ENCODE results near the gene INO80C.

The INO80C gene

GRCh38 chr18:35473562-35473961 is 24.2 kb downstream of the INO80C start:
- Mint-ChIP-seq H3K36me3 (ENCODE audit: insufficient read depth) (peaks cover 9% of the 10 kb centered on the region), H3K4me1 (ENCODE audit: low read depth in 2 of 2) (peaks cover 3 to 4% of the 10 kb centered on the region in 2 donors), H3K27ac (no peak overlapping the region), H3K9me3 (no peaks in the 10 kb centered on the region), H3K4me3 (no peak overlapping the region), H3K27me3 (no peaks in the 10 kb centered on the region)
- DNase-seq (no peak), ATAC-seq (replicated peaks) (no peak)

GRCh38 chr18:35470435-35470834 is 27.3 kb downstream of the INO80C start:
- no peak for ATAC-seq (replicated peaks)
- DNase-seq, result no peak
- H3K36me3 Mint-ChIP-seq (ENCODE audit: insufficient read depth), result peaks cover 7% of the 10 kb centered on the region
- H3K27me3 Mint-ChIP-seq, result no peaks in the 10 kb centered on the region
- H3K27ac Mint-ChIP-seq, result no peak overlapping the region
- peaks cover 0 to 2% of the 10 kb centered on the region in 2 donors for H3K4me1 Mint-ChIP-seq (ENCODE audit: low read depth in 2 of 2)
- H3K4me3 Mint-ChIP-seq, result no peak overlapping the region
- H3K9me3 Mint-ChIP-seq, result no peaks in the 10 kb centered on the region

- Mint-ChIP-seq H3K4me3 (no peak overlapping the region), H3K36me3 (ENCODE audit: insufficient read depth) (peaks cover 3% of the 10 kb centered on the region)
Observed at GRCh38 chr18:35469725-35470124, 28.0 kb downstream of the INO80C start.

GRCh38 chr18:35468711-35469110 is 29.0 kb downstream of the INO80C start:
- Mint-ChIP-seq H3K9me3 (no peaks in the 10 kb centered on the region), H3K4me1 (ENCODE audit: low read depth in 2 of 2) (peaks cover 1 to 2% of the 10 kb centered on the region in 2 donors), H3K27ac (no peak overlapping the region), H3K4me3 (no peak overlapping the region), H3K36me3 (ENCODE audit: insufficient read depth) (peaks cover 3% of the 10 kb centered on the region), H3K27me3 (no peaks in the 10 kb centered on the region)
- no peak for ATAC-seq (replicated peaks)
- no peak for DNase-seq

More at GRCh38 chr18:35469725-35470124, 28.0 kb downstream of the INO80C start:
- H3K9me3 Mint-ChIP-seq, result no peaks in the 10 kb centered on the region
- H3K27ac Mint-ChIP-seq, result no peak overlapping the region
- no peaks in the 10 kb centered on the region for H3K27me3 Mint-ChIP-seq
- H3K4me1 Mint-ChIP-seq (ENCODE audit: low read depth in 2 of 2), result peaks cover 0 to 2% of the 10 kb centered on the region in 2 donors
- ATAC-seq (replicated peaks) (no peak), DNase-seq (no peak)

- Mint-ChIP-seq H3K9me3 (no peaks in the 10 kb centered on the region), H3K4me3 (no peak overlapping the region), H3K27me3 (no peaks in the 10 kb centered on the region), H3K27ac (no peak overlapping the region), H3K4me1 (ENCODE audit: low read depth in 2 of 2) (peaks cover 0 to 4% of the 10 kb centered on the region in 2 donors), H3K36me3 (ENCODE audit: insufficient read depth) (no peaks in the 10 kb centered on the region)
- DNase-seq, result no peak
- no peak for ATAC-seq (replicated peaks)
Observed at GRCh38 chr18:35467624-35468016, 30.1 kb downstream of the INO80C start.

- DNase-seq (no peak), ATAC-seq (replicated peaks) (no peak)
- H3K9me3 Mint-ChIP-seq, result no peaks in the 10 kb centered on the region
- peaks cover 0 to 4% of the 10 kb centered on the region in 2 donors for H3K4me1 Mint-ChIP-seq (ENCODE audit: low read depth in 2 of 2)
- H3K27me3 Mint-ChIP-seq, result no peaks in the 10 kb centered on the region
- H3K36me3 Mint-ChIP-seq (ENCODE audit: insufficient read depth), result no peaks in the 10 kb centered on the region
- H3K4me3 Mint-ChIP-seq, result no peak overlapping the region
- H3K27ac Mint-ChIP-seq, result no peak overlapping the region
Observed at GRCh38 chr18:35466815-35467623, 30.7 kb downstream of the INO80C start.

GRCh38 chr18:35466334-35466733 is 31.4 kb downstream of the INO80C start:
- DNase-seq (no peak), ATAC-seq (replicated peaks) (no peak)
- no peaks in the 10 kb centered on the region for H3K27me3 Mint-ChIP-seq
- H3K4me1 Mint-ChIP-seq (ENCODE audit: low read depth in 2 of 2), result peaks cover 0 to 4% of the 10 kb centered on the region in 2 donors
- H3K9me3 Mint-ChIP-seq, result no peaks in the 10 kb centered on the region
- no peak overlapping the region for H3K27ac Mint-ChIP-seq
- H3K4me3 Mint-ChIP-seq, result no peak overlapping the region
- no peaks in the 10 kb centered on the region for H3K36me3 Mint-ChIP-seq (ENCODE audit: insufficient read depth)

GRCh38 chr18:35465329-35465728 is 32.4 kb downstream of the INO80C start:
- no peak for ATAC-seq (replicated peaks)
- no peaks in the 10 kb centered on the region for H3K36me3 Mint-ChIP-seq (ENCODE audit: insufficient read depth)
- no peak overlapping the region for H3K4me3 Mint-ChIP-seq
- H3K27me3 Mint-ChIP-seq, result no peaks in the 10 kb centered on the region
- no peak for DNase-seq
- H3K27ac Mint-ChIP-seq, result no peak overlapping the region
- peaks cover 0 to 4% of the 10 kb centered on the region in 2 donors for H3K4me1 Mint-ChIP-seq (ENCODE audit: low read depth in 2 of 2)
- no peaks in the 10 kb centered on the region for H3K9me3 Mint-ChIP-seq

- DNase-seq (no peak), ATAC-seq (replicated peaks) (no peak)
- Mint-ChIP-seq H3K27ac (no peak overlapping the region), H3K4me3 (no peak overlapping the region), H3K4me1 (ENCODE audit: low read depth in 2 of 2) (peaks cover 0 to 4% of the 10 kb centered on the region in 2 donors), H3K36me3 (ENCODE audit: insufficient read depth) (no peaks in the 10 kb centered on the region), H3K9me3 (no peaks in the 10 kb centered on the region), H3K27me3 (no peaks in the 10 kb centered on the region)
Observed at GRCh38 chr18:35464831-35465279, 32.9 kb downstream of the INO80C start.

- H3K36me3 Mint-ChIP-seq (ENCODE audit: insufficient read depth), result no peaks in the 10 kb centered on the region
- peak overlapping the region in 1 of 2 donors; percentile 11 for H3K27ac Mint-ChIP-seq
- H3K4me1 Mint-ChIP-seq (ENCODE audit: low read depth in 2 of 2), result peaks cover 2 to 4% of the 10 kb centered on the region in 2 donors
- no peak for ATAC-seq (replicated peaks)
- H3K27me3 Mint-ChIP-seq, result no peaks in the 10 kb centered on the region
- no peaks in the 10 kb centered on the region for H3K9me3 Mint-ChIP-seq
- no peak for DNase-seq
- no peak overlapping the region for H3K4me3 Mint-ChIP-seq
Observed at GRCh38 chr18:35463827-35464226, 33.9 kb downstream of the INO80C start.

GRCh38 chr18:35463050-35463449 is 34.7 kb downstream of the INO80C start:
- no peak overlapping the region for H3K4me3 Mint-ChIP-seq
- H3K27me3 Mint-ChIP-seq, result no peaks in the 10 kb centered on the region
- H3K27ac Mint-ChIP-seq, result peak overlapping the region in 1 of 2 donors; percentile 11
- H3K36me3 Mint-ChIP-seq (ENCODE audit: insufficient read depth), result no peaks in the 10 kb centered on the region
- DNase-seq (no peak), ATAC-seq (replicated peaks) (no peak)
- peaks cover 3 to 4% of the 10 kb centered on the region in 2 donors for H3K4me1 Mint-ChIP-seq (ENCODE audit: low read depth in 2 of 2)
- H3K9me3 Mint-ChIP-seq, result no peaks in the 10 kb centered on the region

GRCh38 chr18:35460736-35461161 is 37.0 kb downstream of the INO80C start:
- H3K27ac Mint-ChIP-seq, result peak overlapping the region in 1 of 2 donors; percentile 54
- no peaks in the 10 kb centered on the region for H3K36me3 Mint-ChIP-seq (ENCODE audit: insufficient read depth)
- no peak overlapping the region for H3K4me3 Mint-ChIP-seq
- ATAC-seq (replicated peaks) (no peak), DNase-seq (no peak)
- no peaks in the 10 kb centered on the region for H3K27me3 Mint-ChIP-seq
- H3K9me3 Mint-ChIP-seq, result no peaks in the 10 kb centered on the region
- H3K4me1 Mint-ChIP-seq (ENCODE audit: low read depth in 2 of 2), result peaks cover 3 to 4% of the 10 kb centered on the region in 2 donors

GRCh38 chr18:35459997-35460396 is 37.8 kb downstream of the INO80C start:
- Mint-ChIP-seq H3K36me3 (ENCODE audit: insufficient read depth) (no peaks in the 10 kb centered on the region), H3K4me1 (ENCODE audit: low read depth in 2 of 2) (peaks cover 3 to 4% of the 10 kb centered on the region in 2 donors), H3K9me3 (no peaks in the 10 kb centered on the region), H3K4me3 (no peak overlapping the region), H3K27ac (peak overlapping the region in 1 of 2 donors; percentile 54), H3K27me3 (no peaks in the 10 kb centered on the region)
- no peak for ATAC-seq (replicated peaks)
- DNase-seq, result no peak

All from effector memory CD8-positive, alpha-beta T cell (primary cell).